ENCODE measurements around the gene STAP1. TPM values are rescaled to one million over a fixed set of nuclear protein-coding genes. Genes with fewer than 3 reads are reported as not detected.

STAP1 gene
- total and polyA plus RNA-seq, 2 of the 8 experiments (the other 6 are each of a cell fraction or from before 2014, with no cell fraction given) = not detected

GRCh38 chr4:67521506-67521905 lies 37.0 kb upstream of the STAP1 start:
- Histone ChIP-seq H3K9ac (replicated peaks in 1 of 4; ENCODE audit: extremely low read depth in 1 of 4, low read depth in 3 of 4, low read length in 3 of 4) (no peak overlapping the region), H3K56ac (replicated peaks; ENCODE audit: insufficient read length, low read depth, low read length) (no peak overlapping the region), H2BK20ac (ENCODE audit: low read length) (no peak overlapping the region), H3K36me3 (ENCODE audit: control insufficient read depth in 2 of 4, insufficient read depth in 4 of 4, low read length in 3 of 4) (peaks cover 0 to 7% (median 0%) of the 10 kb centered on the region in 4 experiments; a peak in 1 of 8 replicates), H4K5ac (ENCODE audit: insufficient read length, low read depth, low read length) (no peak overlapping the region), H2BK5ac (ENCODE audit: low read depth, low read length) (no peak overlapping the region), H3K4me1 (replicated peaks in 1 of 4; ENCODE audit: control insufficient read depth in 3 of 4, insufficient read depth in 4 of 4, low read length in 3 of 4) (no peaks in the 10 kb centered on the region), H3K79me2 (ENCODE audit: control insufficient read depth in 1 of 2, insufficient read depth in 2 of 2, low read length in 2 of 2) (peaks cover 0 to 28% of the 10 kb centered on the region in 2 experiments; a peak in 2 of 4 replicates), H3K4me2 (ENCODE audit: insufficient read depth in 1 of 2, low read depth in 2 of 2, low read length in 2 of 2) (no peak overlapping the region), H3K14ac (ENCODE audit: insufficient read length) (no peak overlapping the region), H3K9me3 (ENCODE audit: insufficient read depth in 2 of 2, low read depth in 1 of 2, low read length in 1 of 2) (no peaks in the 10 kb centered on the region), H3K27ac (ENCODE audit: low read depth, low read length) (no peak overlapping the region), H3K4ac (replicated peaks; ENCODE audit: insufficient read length, low read depth, low read length) (no peak overlapping the region), H4K20me1 (replicated peaks in 1 of 2; ENCODE audit: control insufficient read depth in 1 of 2, insufficient read depth in 2 of 2, low read length in 2 of 2) (peaks cover 0 to 4% of the 10 kb centered on the region in 2 experiments), H3K27me3 (replicated peaks in 1 of 4; ENCODE audit: control insufficient read depth in 3 of 4, extremely low read depth in 1 of 4, insufficient read depth in 3 of 4, low read length in 3 of 4) (no peaks in the 10 kb centered on the region), H3K23ac (ENCODE audit: insufficient read length) (no peak overlapping the region), H2BK12ac (ENCODE audit: low read depth, low read length) (no peak overlapping the region), H2AFZ (ENCODE audit: low read length) (no peak overlapping the region), H2BK15ac (ENCODE audit: low read length) (no peak overlapping the region), H3K18ac (ENCODE audit: extremely low read depth, low read length) (no peak overlapping the region), H2AK5ac (ENCODE audit: low read depth, low read length) (no peak overlapping the region), H4K8ac (ENCODE audit: extremely low read depth, insufficient read depth, low read length) (no peak overlapping the region), H3K23me2 (ENCODE audit: low read depth, low read length) (no peaks in the 10 kb centered on the region), H3K79me1 (ENCODE audit: low read depth, low read length) (no peaks in the 10 kb centered on the region), H3K4me3 (ENCODE audit: extremely low read depth in 1 of 4, insufficient read depth in 2 of 4, low read depth in 3 of 4, low read length in 4 of 4) (no peak overlapping the region), H2BK120ac (replicated peaks; ENCODE audit: low read depth, low read length) (no peak overlapping the region), H4K91ac (replicated peaks; ENCODE audit: insufficient read length, low read length) (no peak overlapping the region)
- 93% methylated on average over 1 of the region's 1 CpG; no CpG with 5 or more reads in 1 of the 2 experiments for WGBS, 2 experiments (ENCODE audit: extremely low coverage in 1 of 2, insufficient coverage in 1 of 2, insufficient read length in 1 of 2, insufficient replicate concordance in 2 of 2, low coverage in 1 of 2, low lambda C conversion rate in 2 of 2, missing lambda C conversion rate in 1 of 2)
- POLR2A ChIA-PET (ENCODE audit: partially characterized antibody) = no interaction called here
- TF ChIP-seq KDM4A (IDR thresholded peaks at IDR 0.05; ENCODE audit: low read depth, low read length, severe bottlenecking) (no peak), MAFK (IDR thresholded peaks at IDR 0.05; ENCODE audit: low read depth, low read length) (no peak), RFX5 (IDR thresholded peaks at IDR 0.05; ENCODE audit: borderline replicate concordance, low read depth, low read length) (no peak)
- no peak for FAIRE-seq
- no peak for DNase-seq (ENCODE audit: low read depth in 1 of 2, low spot score in 2 of 2)
- CTCF ChIA-PET (ENCODE audit: partially characterized antibody) = no interaction called here

All from H1 (cell line).